Heart left ventricle (tissue), 13 donors: ENCODE results near the gene CCDC197.

Source experiments
- CTCF ChIP-seq, 12 donors: fragments of 200-600 bp; sonication (generic) in 4 of 12; IDR thresholded peaks; one replicate each; pipeline versions ENCODE4 v1.5.0 to v1.8.0; 2018 to 2022; ENCODE audit warnings: antibody characterized with exemption in 12 of 12, mild to moderate bottlenecking in 5 of 12
- POLR2A ChIP-seq, 2 donors: fragments of 450-650 bp; IDR thresholded peaks; one replicate each; pipeline ENCODE4 v1.6.1; 2017; ENCODE audit warnings: antibody characterized with exemption in 2 of 2, mild to moderate bottlenecking in 2 of 2, moderate library complexity in 2 of 2
- donor health status: ischemic (EF 13 %, LVEDD 7.1; RV severe dilation, severe dysfunction).
- donor health status: DM: no; HTN: yes; CAD: no.
- donor health status: DM: no; HTN: no; CAD: no.
- donor health status: ischemic (EF 25% LVEDD 6.9; RV normal size, moderate dysfunction).
- donor health status: ischemic (EF 25% LVEDD 5.7; RV mildly dilated, moderate dysfunction).
- donor health status: ischemic (EF 35%, LVEDD 5.7; RV mildly dilated, moderate dysfunction).
- donor health status: nonischemic (EF 11% LVEDD 7.7; RV severe dilation, severe dysfunction).
- donor health status: DM: yes; HTN: yes; CAD: no.
- donor health status: PGD.
- donor health status: ischemic (EF 29% LVEDD 5.4; RV normal size, mild dysfunction).
- donor health status: nonischemic (EF 23%, LVEDD 6.1; RV moderate dilation, normal function).

DNA sequence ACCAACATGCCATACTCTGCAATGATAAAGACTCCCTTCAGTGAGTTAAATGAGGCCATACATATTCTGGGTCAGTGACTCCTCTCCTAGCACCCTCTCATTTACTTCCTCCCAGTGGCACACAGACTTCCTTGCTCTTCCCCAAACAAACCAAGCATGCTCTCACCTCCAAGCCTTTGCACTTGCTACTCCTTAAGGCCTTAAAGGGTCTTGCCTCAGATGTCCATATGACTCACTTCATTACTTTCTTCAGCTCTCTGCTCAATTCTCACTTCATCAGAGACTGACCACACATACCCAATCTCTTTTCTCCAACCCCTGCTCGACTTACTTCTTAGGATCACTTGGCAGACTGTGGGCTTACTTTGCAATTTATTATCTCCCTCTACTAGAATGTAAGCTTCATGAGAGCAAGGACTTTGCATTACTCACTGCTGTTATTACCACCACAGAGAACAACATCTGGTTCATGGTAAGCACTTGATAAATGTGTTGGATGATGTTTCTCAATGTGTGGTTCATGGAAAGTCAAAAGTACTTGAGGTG, 61.1 kb downstream of the CCDC197 start:
- TF ChIP-seq CTCF (IDR thresholded peaks at IDR 0.05) = no peak
- no peak for TF ChIP-seq POLR2A (IDR thresholded peaks at IDR 0.05)
